SK-N-MC (cell line): Measurements from ENCODE around the gene ACOXL.

Experiments used
- EZH2 ChIP-seq: fragments of 200-600 bp; sonication (generic); IDR thresholded peaks from one replicate; pipeline ENCODE4 v1.6.1; 2017; ENCODE audit warnings: antibody characterized with exemption
- POLR2AphosphoS5 ChIP-seq: IDR thresholded peaks from 2 replicates; pipeline ENCODE4 v1.6.1; 2012; ENCODE audit warnings: mild to moderate bottlenecking, low read depth, low read length, borderline replicate concordance

DNA sequence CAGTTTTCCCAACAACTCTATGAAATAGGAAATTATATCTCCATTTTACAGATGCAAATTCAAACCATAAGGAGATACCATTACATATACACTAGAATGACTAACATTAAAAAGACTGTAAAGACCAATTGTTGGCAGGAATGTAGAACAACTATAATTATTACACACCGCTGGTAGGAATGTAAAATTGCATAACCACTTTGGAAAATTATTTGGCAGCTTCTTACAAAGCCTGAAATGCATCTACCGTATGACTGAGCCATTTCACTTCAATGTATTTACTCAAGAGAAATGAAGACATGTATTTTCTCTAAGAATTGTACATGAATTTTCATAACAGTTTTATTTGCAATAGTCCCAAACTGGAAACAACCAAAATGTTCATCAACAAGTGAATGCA is 199.3 kb downstream of the ACOXL start:
- no peak for TF ChIP-seq EZH2
- TF ChIP-seq POLR2AphosphoS5: no peak
